HepG2 (cell line): ENCODE results near the gene NPPA. TPM values are rescaled to one million over a fixed set of nuclear protein-coding genes. Genes with fewer than 3 reads are reported as not detected.

Source experiments
- ATF4 ChIP-seq, 2 experiments: fragments of 450-650 bp in 1 of 2; sonication (generic) in 1 of 2; formaldehyde crosslinking; IDR thresholded peaks; 2 replicates each; pipeline versions ENCODE4 v1.5.0 to v1.8.0; 2020 to 2022; ENCODE audit warnings: mild to moderate bottlenecking in 1 of 2, missing genetic modification reagents in 1 of 2
- ETS1 ChIP-seq: sonication (generic); formaldehyde crosslinking; IDR thresholded peaks from 2 replicates; pipeline ENCODE4 v1.4.0; 2020; ENCODE audit warnings: missing genetic modification reagents
- GABPB1 ChIP-seq: IDR thresholded peaks from 2 replicates; pipeline ENCODE4 v1.6.1; 2016; ENCODE audit warnings: mild to moderate bottlenecking, missing genetic modification reagents, moderate library complexity, missing compliant biosample characterization
- KLF9 ChIP-seq: IDR thresholded peaks from 2 replicates; pipeline ENCODE4 v1.6.1; 2016; ENCODE audit warnings: low read depth
- MED1 ChIP-seq: sonication (generic); formaldehyde crosslinking; IDR thresholded peaks from 2 replicates; pipeline ENCODE4 v1.4.0; 2020; ENCODE audit warnings: missing genetic modification reagents
- MXD4 ChIP-seq: IDR thresholded peaks from 2 replicates; pipeline ENCODE4 v1.6.1; 2016; ENCODE audit warnings: mild to moderate bottlenecking, missing biosample characterization, missing genetic modification reagents
- NFE2 ChIP-seq: sonication (generic); formaldehyde crosslinking; IDR thresholded peaks from 2 replicates; pipeline ENCODE4 v1.4.0; 2020; ENCODE audit warnings: missing genetic modification reagents
- NKX3-1 ChIP-seq: sonication (generic); formaldehyde crosslinking; IDR thresholded peaks from 2 replicates; pipeline ENCODE4 v1.5.0; 2020; ENCODE audit warnings: missing genetic modification reagents
- PAXIP1 ChIP-seq: sonication (generic); formaldehyde crosslinking; conservative IDR thresholded peaks from 2 replicates; pipeline ENCODE4 v1.4.0; 2020; ENCODE audit warnings: mild to moderate bottlenecking, missing genetic modification reagents, moderate library complexity
- PHF20 ChIP-seq: sonication (generic); formaldehyde crosslinking; IDR thresholded peaks from 2 replicates; pipeline ENCODE4 v1.5.0; 2020; ENCODE audit warnings: mild to moderate bottlenecking, missing genetic modification reagents
- PHF5A ChIP-seq: IDR thresholded peaks from one replicate; pipeline ENCODE4 v1.6.1; 2018; ENCODE audit warnings: low read depth, missing genetic modification reagents; ENCODE audit not compliant: unreplicated experiment
- PITX1 ChIP-seq: sonication (generic); formaldehyde crosslinking; IDR thresholded peaks from 2 replicates; pipeline ENCODE4 v1.5.1; 2020; ENCODE audit warnings: mild to moderate bottlenecking, missing genetic modification reagents
- SIN3A ChIP-seq: IDR thresholded peaks from 2 replicates; pipeline ENCODE4 v1.6.1; 2011; ENCODE audit warnings: low read depth, mild to moderate bottlenecking, control low read depth, low read length, borderline replicate concordance
- SMC3 ChIP-seq: IDR thresholded peaks from 2 replicates; pipeline ENCODE4 v1.6.1; 2011; ENCODE audit warnings: low read length, improper control_type of control experiment
- STAG1 ChIP-seq: sonication (generic); formaldehyde crosslinking; IDR thresholded peaks from 2 replicates; pipeline ENCODE4 v1.4.0; 2020; ENCODE audit warnings: missing genetic modification reagents
- TCF7 ChIP-seq: sonication (generic); IDR thresholded peaks from 2 replicates; pipeline ENCODE4 v1.6.1; 2016; ENCODE audit warnings: antibody characterized with exemption, low read depth
- TEAD3 ChIP-seq: optimal IDR thresholded peaks from 2 replicates; pipeline ENCODE3; 2016; ENCODE audit warnings: borderline replicate concordance
- ZBTB38 ChIP-seq: sonication (generic); formaldehyde crosslinking; IDR thresholded peaks from 2 replicates; pipeline ENCODE4 v1.5.1; 2020; ENCODE audit warnings: mild to moderate bottlenecking, missing genetic modification reagents
- ZBTB46 ChIP-seq: sonication (generic); formaldehyde crosslinking; IDR thresholded peaks from 2 replicates; pipeline ENCODE4 v1.4.0; 2020; ENCODE audit warnings: mild to moderate bottlenecking, missing genetic modification reagents, borderline replicate concordance
- ZFX ChIP-seq: sonication (generic); formaldehyde crosslinking; IDR thresholded peaks from 2 replicates; pipeline ENCODE4 v1.4.0; 2020; ENCODE audit warnings: mild to moderate bottlenecking, low read depth, missing genetic modification reagents, moderate library complexity
- ZNF12 ChIP-seq: sonication (generic); formaldehyde crosslinking; IDR thresholded peaks from 2 replicates; pipeline ENCODE4 v1.5.0; 2020; ENCODE audit warnings: missing genetic modification reagents
- ZNF460 ChIP-seq: sonication (generic); formaldehyde crosslinking; IDR thresholded peaks from 2 replicates; pipeline ENCODE4 v1.5.1; 2020; ENCODE audit warnings: missing genetic modification reagents, mild to moderate bottlenecking, borderline replicate concordance
- ZNF841 ChIP-seq: sonication (generic); formaldehyde crosslinking; IDR thresholded peaks from 2 replicates; pipeline ENCODE4 v1.8.1; 2023; ENCODE audit warnings: missing genetic modification reagents, borderline replicate concordance
- ZNF891 ChIP-seq: sonication (generic); formaldehyde crosslinking; IDR thresholded peaks from 2 replicates; pipeline ENCODE4 v1.5.0; 2020; ENCODE audit warnings: mild to moderate bottlenecking, missing genetic modification reagents
- polyA plus RNA-seq, 8 experiments: library from polyadenylated mRNA; depleted of rRNA in 3 of 8; stranded (reverse) in 7 of 8; unstranded in 1 of 8; fragments of >200 nt; fragmentation: Illumina TruSeq in 4 of 8; extraction: Trizol in 4 of 8; gene quantifications; 2 replicates each; pipeline versions ENCODE4 v1.2.1 to v1.2.3, GENCODE V29; 2011 to 2016; ENCODE audit warnings: low read depth in 4 of 8, missing spikeins in 1 of 8, mixed read lengths in 1 of 8; ENCODE audit not compliant: insufficient read depth in 1 of 8
- total RNA-seq, 5 experiments: library from RNA; depleted of rRNA; stranded (reverse); fragments of >200 nt; fragmentation: Illumina TruSeq; extraction: Trizol; gene quantifications; 2 replicates each; pipeline ENCODE4 v1.2.3, GENCODE V29; 2016; ENCODE audit warnings: low read depth in 1 of 5

Gene NPPA
- total and polyA plus RNA-seq, 2 of the 13 experiments (the other 11 are each of a cell fraction or from before 2014, with no cell fraction given), result not detected

- TF ChIP-seq ETS1 (CRISPR knock-in tag) (no peak), MED1 (CRISPR knock-in tag) (peak; percentile 33; the same call in 1 of the 2 replicates), GABPB1 (CRISPR knock-in tag) (peak; percentile 44), TCF7 (no peak), MXD4 (CRISPR knock-in tag) (0 out of 2 replicates have a peak, but pooled peaks have one; percentile 27), STAG1 (peak; percentile 98), ZNF891 (CRISPR knock-in tag) (no peak), ZFX (CRISPR knock-in tag) (peak; percentile 54; the same call in 1 of the 2 replicates), PITX1 (CRISPR knock-in tag) (no peak), ATF4 (CRISPR knock-in tag; IDR thresholded peaks at IDR 0.05) (peak in 1 of 2 experiments; percentile 53; a peak in 1 of 4 replicates), ZNF460 (CRISPR knock-in tag) (no peak), PHF20 (CRISPR knock-in tag) (no peak), ZNF841 (CRISPR knock-in tag) (no peak), ZNF12 (no peak), KLF9 (CRISPR knock-in tag) (no peak), SIN3A (no peak), PAXIP1 (CRISPR knock-in tag) (no peak), ZBTB38 (CRISPR knock-in tag) (peak; percentile 87), NFE2 (CRISPR knock-in tag) (no peak), NKX3-1 (CRISPR knock-in tag) (no peak), SMC3 (peak; percentile 79), TEAD3 (peak; percentile 43), PHF5A (CRISPR knock-in tag) (no peak), ZBTB46 (CRISPR knock-in tag) (0 out of 2 replicates have a peak, but pooled peaks have one; percentile 53)
Observed at GRCh38 chr1:11838349-11839272, 9.0 kb downstream of the NPPA start (continued).
